Stimulated activated CD8-positive, alpha-beta memory T cell treated with anti-CD3 and anti-CD28 coated beads, Interleukin-7, amount 100 ng/mL, for 4 hours (primary cell): ENCODE data around the gene RASSF9.

Experiments
- DNase-seq, 2 donors: peaks; one replicate each; pipeline ENCODE4 v3.0.0-alpha.2; 2020; ENCODE audit warnings: low read depth in 2 of 2

RASSF9 gene

GRCh38 chr12:85836197-85837090, at the start of gene RASSF9:
Gene RASSF9, minus strand, starts transcription at chr12:85836409. Its CDS starts 208 bp downstream, at chr12:85836201.
- DNase-seq = no peak

DNA sequence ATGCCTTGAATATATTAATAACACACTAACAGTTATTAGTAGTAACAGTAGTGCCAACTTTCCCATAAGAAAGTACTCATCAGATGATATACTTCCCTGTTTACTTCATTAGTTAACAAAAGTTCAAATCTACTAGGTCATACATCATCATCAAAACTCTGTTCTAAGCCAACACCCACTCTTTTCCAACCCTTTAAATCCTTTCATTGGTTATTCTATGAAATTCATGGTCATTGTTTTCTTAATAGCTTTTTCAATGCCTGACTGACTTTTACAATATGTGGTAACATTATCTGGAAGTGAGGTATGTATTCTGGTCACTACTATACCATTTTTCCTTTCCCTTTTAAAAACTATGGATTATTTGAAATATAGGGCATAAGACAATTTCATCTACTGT, 47.6 kb upstream of the RASSF9 start:
- no peak for DNase-seq

GRCh38 chr12:85877459-85877858, 41.2 kb upstream of the RASSF9 start:
- DNase-seq = no peak

DNA sequence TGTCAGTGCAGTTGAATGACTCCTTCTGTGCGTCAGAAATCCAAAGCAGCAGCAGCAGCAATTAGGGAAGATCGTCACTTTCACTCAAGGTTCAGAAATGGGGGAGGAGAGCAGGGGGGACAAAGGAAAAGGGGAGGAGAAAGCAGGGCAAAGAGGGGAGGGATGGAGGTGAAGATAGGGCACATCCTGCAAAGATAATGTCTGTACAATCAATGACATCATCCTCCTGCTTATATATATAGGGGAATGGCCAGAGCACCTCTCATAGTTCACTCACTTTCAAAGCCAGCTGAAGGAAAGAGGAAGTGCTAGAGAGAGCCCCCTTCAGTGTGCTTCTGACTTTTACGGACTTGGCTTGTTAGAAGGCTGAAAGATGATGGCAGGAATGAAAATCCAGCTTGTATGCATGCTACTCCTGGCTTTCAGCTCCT, 37.8 kb upstream of the RASSF9 start, which contains the start of gene NTS:
TSS of gene NTS (plus strand) at position 265 of the 431 bp plus-strand sequence. CDS start at position 374, 109 bp downstream.
- DNase-seq = no peak

GRCh38 chr12:85872497-85873091, 36.4 kb upstream of the RASSF9 start:
- DNase-seq = no peak

GRCh38 chr12:85866986-85867776, 31.0 kb upstream of the RASSF9 start:
- no peak for DNase-seq

- no peak for DNase-seq
Measured at GRCh38 chr12:85865890-85866289, 29.7 kb upstream of the RASSF9 start.

GRCh38 chr12:85856966-85857365, 20.8 kb upstream of the RASSF9 start:
- no peak for DNase-seq

DNA sequence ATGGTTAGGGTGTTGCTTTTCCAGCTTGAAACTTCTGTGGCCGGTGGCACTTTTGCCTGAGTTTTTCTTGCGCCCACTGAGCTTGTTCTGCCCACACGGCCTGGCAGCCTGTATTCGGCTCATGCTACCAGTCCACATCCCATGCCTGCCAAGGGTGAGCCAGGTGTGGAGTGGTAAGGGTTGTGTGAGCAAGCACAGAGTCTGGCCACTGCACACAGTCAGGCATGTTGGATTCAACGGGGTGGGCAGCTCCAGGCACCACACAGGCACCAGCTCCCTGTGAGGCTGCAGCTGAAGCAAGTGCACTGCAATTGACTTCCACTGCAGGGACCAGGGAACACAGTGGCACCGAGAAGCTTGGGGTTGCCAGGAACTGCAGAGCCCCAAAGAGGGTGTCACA, 19.1 kb upstream of the RASSF9 start:
- DNase-seq = no peak

GRCh38 chr12:85849344-85849743, 13.1 kb upstream of the RASSF9 start:
- no peak for DNase-seq

GRCh38 chr12:85843606-85844310, 7.5 kb upstream of the RASSF9 start:
- DNase-seq = no peak

- DNase-seq = no peak
Measured at GRCh38 chr12:85835426-85836196, 598 bp downstream of the RASSF9 start.

- no peak for DNase-seq
Measured at GRCh38 chr12:85834378-85834777, 1.8 kb downstream of the RASSF9 start.

- DNase-seq = no peak
Measured at GRCh38 chr12:85833579-85833978, 2.6 kb downstream of the RASSF9 start.

GRCh38 chr12:85831327-85831990, 4.8 kb downstream of the RASSF9 start:
- DNase-seq = no peak

- DNase-seq = no peak
Measured at GRCh38 chr12:85829391-85829790, 6.8 kb downstream of the RASSF9 start.

DNA sequence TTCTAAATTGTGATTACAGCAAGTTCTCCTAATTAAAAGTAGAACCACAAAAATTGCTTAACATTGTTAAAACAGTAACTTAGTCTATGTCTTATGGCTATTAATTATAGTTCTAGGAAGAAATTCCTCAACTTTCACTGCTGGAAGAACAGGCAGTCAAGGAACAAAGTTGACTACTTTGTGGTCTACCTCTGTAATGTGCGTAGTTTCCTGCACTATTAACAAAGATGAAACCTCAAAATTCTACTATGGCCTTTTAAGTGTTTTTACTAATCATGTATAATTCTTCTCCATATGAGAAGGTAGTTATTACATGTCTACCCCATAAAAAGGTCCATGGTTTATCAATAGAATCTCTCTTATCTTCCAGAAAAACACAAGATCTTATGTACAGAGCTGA, 7.6 kb downstream of the RASSF9 start:
- no peak for DNase-seq

DNA sequence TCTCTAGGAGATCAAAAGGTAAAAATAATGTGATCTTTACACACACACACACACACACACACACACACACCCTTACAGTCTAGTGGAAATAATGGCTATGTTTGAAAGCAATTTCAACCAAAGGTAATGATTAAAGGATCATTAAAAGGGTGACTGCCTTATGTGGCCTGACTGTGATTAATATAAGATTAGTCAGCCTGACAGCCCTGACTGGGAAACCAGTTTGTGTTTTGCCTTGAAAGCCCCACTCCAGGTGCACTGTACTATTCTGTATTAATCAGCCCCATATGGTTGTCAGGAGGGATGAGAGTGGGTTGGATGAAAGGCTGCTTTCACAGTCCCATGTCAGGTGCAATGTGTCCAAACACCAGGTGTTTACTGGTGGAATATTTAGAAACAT, 10.5 kb downstream of the RASSF9 start:
- no peak for DNase-seq

DNA sequence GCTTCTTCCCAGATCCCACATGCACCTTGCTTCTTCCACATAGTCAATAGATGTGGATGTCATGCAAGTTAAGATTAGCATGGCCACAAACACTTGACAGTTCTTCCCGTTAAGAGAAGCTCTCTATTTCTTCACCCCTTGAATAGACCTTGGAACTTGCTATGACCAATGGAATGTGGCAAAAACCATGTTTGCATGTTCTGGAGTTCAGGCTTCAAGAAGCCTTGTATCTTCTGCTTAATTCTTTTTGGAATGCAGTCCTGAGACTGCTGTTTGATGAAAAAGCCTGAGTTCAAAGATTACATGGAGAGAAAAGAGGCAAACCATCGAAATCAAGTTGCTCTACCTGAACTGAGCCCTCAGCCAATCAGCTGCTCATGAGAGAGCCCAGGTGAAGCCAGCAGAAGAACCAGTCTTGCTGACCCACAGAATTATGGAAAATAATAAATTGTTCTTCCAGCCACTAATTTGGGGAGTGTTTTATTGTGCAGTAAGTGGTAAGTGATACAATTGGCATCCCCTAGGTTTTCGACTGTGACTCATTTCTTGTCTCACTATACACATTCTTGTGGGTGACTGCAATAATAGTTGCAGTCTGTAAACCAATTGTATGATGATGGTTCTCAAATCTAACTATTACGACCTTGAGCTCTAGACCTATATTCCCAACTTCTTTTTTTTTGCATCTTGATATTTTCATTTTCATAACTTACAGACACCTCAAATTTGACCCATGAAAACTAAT, 12.6 kb downstream of the RASSF9 start:
- no peak for DNase-seq

DNA sequence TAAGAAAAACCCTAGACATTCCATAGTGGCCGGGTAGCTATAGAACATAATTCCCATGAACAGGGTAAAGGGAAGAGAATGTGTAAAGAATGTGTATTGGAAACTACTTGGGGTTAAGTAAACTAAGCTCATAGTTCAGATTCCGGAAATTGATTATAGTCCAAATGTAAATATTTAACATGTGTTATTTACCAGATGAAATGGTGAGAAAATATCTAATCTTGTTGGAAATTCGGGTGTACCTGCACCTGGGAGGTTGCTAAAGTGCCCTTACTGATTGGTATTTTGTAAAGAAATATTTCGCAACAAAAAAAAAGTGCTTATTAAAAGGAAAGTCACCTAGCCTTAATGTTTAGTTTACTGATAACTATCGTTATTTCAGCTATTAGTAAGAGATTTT, 14.4 kb downstream of the RASSF9 start:
- no peak for DNase-seq
